Inflammatory macrophage treated with lipopolysaccharide for 1 hour (primary cell): ENCODE results near the gene TBC1D19.
A peak's percentile ranks its signal among the peaks of the same experiment; 100 is the strongest.
"Not testable (repeated sequence)": the region's sequence is repeated elsewhere in the genome, so short reads cannot be mapped to it uniquely, and the experiment has no call there.

Experiments used
- DNase-seq, 2 donors: peaks; one replicate each; pipeline ENCODE4 v3.0.0-alpha.2; 2020 to 2022

The TBC1D19 gene

DNA sequence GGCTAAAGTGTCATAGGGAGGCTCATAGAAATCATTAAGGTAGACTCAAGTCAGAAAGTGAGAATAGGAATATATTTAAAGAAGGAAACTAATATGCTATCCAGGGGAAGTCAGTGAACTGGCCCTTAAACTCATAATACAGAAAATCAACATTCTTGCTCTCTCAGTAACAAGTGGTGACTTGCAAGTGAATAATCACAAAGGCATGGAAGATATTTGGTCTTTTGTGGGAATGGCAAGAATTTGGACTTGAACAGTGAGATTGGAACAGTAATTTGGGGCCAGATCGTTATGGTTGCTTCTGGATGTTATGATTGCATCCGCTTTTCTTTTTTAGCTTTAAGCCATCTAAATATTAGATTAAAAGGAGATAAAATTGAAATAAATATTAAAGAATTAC is 103.8 kb downstream of the TBC1D19 start:
- no peak for DNase-seq

DNA sequence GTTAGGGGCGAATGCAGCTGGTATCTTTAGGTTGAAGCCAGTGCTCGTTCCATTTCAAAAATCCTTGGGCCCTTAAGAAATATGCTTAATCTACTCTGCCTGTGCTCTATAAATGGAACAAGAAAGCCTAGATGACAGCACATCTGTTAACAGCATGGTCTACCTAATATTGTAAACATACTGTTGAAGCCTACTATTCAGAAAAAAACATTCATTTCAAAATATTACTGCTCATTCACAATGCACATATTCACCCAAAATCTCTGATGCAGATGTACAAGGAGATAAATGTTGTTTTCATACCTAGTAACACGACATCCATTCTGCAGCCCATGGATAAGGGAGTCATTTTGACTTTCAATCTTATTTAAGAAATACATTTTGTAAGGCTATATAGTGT is 106.6 kb downstream of the TBC1D19 start:
- no peak for DNase-seq

DNA sequence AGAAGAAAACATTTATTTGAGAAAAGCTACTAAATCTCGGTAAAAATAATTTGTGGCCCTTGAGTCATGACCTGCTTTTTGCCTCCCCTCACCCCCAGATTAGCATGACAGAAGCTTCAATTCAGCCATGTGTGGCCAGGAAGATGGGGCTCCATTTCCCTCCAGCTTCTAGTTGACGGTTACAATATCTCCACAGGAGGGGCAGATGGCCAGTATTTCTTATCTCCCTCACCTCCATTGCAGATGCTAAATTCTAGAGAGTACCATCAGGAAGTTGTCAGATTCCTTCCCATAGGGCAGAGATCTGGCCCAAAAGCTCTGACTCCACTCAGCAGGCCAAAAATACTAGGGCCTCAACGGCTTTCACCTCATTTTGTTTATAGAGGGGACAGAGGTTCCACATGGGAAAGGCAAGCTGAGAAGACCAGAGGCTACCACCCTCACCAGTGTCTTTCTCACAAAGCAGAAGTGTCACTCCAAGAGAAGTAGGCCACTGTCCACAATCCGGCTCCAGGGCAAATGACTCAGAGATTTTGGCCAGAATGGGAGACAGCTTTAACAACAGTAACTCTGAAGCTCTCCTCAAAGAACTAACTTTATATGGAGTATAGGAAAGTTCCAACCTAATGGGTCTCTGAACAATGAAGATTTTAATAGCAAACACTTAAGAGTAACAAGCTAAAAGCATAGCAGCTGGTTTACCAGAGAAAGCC is 108.3 kb downstream of the TBC1D19 start:
- no peak for DNase-seq

DNA sequence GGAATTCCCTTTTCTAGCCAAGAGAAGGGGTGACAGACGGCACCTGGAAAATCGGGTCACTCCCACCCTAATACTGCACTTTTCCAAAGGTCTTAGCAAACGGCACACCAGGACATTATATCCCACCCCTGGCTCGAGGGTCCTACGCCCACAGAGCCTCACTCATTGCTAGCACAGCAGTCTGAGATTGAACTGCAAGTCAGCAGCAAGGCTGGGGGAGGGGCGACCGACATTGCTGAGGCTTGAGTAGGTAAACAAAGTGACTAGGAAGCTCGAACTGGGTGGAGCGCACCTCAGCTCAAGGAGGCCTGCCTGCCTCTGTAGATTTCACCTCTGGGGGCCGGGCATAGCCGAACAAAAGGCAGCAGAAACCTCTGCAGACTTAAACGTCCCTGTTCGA is 110.2 kb downstream of the TBC1D19 start:
- DNase-seq: not testable (repeated sequence)

DNA sequence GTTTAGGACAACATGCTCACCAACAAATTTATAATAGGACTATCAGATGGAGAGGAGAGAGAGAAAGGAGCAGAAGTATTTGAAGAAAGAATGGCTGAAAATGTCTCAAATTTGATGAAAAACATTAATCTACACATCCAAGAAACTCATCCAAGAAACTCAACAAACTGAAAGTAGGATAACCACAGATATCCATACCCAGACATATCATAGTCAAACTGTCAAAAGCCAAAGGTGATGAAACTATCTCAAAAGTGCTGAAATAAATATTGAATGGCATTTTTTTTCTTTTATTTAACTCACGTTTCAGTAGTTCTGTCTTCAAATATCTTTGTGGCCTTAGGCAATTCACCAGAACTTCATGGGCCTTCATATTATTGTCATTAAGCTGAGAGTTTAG is 116.2 kb downstream of the TBC1D19 start:
- DNase-seq: no peak

DNA sequence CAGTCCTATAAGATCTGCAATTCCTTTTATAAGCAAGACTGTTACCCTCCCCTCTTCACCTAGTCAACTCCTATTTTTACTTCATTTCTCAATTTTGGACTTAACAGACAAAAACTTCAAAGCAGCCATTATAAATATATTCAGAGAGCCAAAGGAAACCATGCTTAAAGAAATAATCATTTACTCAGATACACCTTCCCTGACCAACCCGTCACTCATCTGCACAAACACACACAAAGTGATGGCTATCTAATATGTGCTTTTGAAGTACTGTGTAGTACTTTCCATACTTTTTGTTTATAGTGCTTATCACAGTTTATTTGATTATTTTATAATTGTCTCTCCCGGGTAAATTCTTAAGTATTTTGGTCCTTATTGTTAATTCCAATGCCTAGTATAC is 117.2 kb downstream of the TBC1D19 start:
- no peak for DNase-seq

DNA sequence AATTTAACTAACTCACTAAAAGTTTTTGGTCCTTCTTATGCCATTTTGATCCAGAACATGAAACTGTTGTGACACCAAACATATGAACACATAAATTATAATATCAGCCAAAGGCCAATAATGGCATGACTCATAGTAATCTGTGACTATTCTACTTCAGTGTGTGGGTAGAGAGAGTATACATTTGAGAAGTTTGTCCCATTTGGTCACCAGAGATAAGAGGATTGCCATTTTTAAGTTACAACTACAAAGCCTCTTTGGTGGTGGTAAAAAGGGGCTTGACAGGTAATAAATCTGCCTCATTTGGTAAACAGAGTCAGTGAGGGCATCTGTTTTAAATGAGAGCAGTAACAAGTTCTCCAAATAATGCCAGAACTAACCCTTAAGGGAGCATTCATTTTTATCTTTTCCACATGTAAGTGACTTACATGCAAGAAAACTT is 117.9 kb downstream of the TBC1D19 start:
- peak in 1 of 2 donors; percentile 25 for DNase-seq

DNA sequence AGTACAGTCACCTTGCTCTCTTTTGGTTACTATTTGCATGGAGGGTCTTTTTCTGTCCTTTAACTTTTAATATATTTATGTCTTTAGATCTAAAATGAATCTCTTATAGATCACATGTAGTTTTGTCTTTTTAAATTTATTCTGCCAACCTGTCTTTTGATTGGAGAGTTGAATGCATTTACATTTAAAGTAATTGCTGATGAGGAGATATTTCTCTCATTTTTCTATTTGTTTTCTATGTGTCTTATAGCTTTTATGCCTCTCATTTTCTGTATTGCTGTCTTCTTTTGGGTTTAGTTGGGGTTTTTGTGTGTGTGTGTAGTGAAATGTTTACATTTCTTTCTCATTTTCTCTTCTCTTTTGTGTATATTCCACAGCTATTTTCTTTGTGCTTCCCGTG is 123.5 kb downstream of the TBC1D19 start:
- DNase-seq: no peak

DNA sequence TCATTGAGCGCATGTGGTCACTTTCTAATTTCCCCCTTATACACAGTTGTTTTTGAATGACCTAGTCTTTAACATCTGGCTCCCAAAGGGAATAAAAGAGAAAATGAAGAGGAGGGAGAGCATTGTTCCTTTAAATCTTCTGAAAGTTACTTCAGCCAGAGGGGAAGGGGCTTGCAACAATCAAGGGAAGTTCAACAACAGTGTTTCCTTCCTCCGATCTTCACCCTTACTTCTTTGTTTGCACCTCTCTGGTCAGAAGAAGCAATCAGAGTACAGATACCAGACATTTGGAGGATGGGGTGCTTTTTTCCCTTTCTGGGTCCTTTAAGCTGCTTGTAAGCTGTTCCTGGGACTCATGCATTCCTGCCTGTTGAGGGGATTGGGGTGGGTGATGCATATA is 125.4 kb downstream of the TBC1D19 start:
- no peak for DNase-seq

DNA sequence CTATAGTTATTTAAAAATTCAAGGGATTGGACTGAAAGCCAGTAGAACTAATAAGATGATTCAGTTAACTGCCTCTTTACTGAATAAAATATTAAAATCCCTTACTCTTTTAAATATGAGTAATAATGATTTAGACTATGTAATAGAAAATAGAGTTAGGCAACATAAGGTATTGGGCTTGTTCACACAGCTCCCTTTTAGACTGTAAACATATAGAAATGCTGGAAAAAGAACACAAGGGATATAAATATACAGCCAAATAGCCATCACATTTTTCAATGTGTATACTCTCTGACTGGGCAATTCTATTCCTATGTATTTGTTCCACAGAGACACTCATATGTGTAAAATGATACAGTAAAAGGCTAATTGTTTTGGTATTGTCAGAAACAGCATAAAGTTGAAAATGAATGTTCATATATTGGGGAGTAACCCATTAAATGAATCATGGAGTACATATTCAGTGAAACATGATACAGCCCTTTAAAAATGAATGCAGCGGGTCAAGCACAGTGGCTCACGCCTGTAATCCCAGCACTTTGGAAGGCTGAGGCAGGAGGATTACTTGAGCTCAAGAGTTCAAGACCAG is 129.8 kb downstream of the TBC1D19 start:
- no peak for DNase-seq

DNA sequence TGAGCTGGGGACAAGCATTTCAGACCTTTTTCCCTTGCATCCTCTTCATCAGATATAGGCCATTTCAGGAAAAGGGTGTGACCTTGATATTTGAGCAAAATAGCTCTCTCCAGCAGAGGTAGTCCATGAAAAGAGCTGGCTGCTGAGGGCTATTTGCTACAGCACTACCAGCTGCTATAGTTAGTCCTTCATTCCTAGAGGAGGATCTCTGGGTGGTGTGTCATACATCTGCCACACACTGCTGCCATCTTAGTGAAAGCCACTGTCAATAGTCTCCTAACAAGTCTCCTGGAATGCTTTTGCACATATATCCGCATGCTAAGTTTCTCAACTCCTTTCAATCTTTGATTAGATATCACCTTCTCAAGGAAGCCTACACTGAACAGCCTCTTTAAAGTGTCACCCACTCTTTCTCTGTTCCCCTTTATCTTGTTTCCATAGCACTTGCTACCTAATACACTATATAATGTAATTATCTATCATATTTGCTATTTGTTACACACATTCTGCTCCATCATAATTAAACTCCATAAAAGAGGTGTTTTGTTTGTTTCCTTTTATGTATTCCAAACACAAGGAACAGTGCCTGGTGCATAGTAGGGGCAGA is 131.9 kb downstream of the TBC1D19 start:
- no peak for DNase-seq

DNA sequence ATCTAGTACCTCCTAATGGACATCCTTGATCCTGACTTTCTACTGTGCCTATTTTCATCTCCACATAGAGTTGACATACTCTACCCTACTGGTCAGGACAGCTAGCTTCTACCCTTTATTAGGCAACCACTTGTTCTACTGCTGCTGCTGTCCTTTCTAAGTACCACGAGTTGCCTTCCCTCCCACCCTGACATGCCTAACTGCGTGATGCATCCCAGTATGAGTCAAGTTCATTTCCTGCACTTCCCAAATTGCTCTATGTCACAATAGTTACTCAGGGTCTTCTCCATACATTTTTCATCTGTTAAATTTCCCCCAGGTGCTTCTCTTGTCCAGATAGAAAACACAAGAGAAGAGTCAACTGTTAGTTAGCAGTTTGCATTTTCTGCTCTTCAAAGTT is 133.4 kb downstream of the TBC1D19 start:
- DNase-seq: peak; percentile 10 to 56

DNA sequence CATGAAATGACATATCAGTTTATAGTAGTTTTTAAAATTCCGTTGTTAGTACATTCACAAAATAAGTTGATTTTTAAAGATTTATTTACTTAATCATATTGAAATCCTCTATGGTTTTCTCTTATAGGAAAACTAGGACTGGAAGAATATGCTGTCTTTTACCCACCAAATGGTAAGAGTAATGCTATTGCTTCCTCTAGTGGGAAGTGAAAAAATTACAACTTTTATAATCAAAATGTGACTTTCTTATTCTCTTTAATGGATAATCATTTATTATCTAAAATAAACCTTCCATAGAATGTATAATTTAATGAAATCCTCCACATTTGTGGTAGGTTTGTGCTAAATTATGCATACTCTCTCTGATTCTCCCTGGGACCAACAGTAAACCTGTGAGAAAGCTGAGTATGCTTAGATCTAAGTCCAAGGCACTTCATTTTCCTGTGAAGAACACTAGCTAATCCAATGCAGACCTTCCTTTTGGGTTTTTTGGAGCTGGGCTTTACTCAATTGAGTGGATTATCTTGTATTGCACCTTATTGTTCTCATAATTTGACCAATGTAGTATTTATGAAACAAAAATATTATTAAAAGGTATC is 136.2 kb downstream of the TBC1D19 start:
- DNase-seq: peak in 1 of 2 donors; percentile 40

DNA sequence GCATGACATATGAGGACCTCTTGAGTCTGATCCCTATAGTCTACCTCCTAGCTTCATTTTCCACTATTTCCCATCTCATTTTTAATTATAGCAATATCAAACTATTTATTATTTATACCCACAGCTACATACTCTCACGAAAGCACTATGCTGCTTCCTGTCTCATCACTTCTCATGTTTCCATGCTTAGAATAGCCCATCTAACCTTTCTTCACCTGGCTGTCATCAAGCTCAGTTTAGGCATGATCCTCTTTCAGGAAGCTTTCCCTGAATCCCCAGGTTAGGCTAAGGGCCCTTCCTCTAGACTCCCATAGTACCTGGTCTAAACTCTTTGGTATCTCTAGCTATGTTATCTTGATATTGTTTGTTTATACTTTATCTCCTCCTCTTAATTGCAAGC is 137.8 kb downstream of the TBC1D19 start:
- DNase-seq: no peak

DNA sequence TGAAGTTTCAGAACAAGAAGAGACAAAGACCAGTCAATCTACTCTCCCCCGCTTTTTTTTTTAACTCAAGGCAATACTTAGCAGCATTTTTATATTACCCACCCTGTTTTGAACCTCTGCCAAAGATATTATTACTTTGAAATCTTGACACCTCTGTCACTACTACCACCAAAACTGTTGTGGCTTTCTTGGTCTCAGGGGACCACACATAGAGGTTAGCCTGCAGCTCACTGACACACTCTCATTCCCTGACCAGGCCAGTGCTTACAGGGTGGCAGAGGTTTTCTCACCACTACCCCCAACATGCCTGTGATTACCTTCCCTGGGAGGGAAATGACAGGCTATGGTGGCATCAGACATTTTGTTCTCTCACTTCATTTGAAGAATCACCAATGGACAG is 139.3 kb downstream of the TBC1D19 start:
- no peak for DNase-seq

DNA sequence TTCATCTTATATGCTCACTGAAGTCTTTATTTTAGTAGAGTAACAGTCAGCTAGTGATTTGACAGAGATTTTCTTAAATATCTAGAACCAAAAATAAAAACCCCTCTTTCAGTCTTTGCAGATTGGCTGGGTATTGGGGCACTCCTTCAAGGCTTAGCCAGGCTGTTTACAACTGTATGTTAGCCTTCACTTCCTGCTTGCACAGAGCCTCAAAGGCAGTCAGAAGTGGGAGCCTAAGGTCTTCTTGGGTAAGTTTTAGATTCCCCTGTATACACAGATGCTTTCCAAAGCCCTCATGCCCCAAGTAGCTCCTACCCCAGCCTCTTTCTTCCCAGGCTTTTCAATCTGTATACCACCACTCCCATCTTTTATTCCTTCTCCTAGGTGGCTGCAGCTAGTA is 140.7 kb downstream of the TBC1D19 start:
- no peak for DNase-seq

DNA sequence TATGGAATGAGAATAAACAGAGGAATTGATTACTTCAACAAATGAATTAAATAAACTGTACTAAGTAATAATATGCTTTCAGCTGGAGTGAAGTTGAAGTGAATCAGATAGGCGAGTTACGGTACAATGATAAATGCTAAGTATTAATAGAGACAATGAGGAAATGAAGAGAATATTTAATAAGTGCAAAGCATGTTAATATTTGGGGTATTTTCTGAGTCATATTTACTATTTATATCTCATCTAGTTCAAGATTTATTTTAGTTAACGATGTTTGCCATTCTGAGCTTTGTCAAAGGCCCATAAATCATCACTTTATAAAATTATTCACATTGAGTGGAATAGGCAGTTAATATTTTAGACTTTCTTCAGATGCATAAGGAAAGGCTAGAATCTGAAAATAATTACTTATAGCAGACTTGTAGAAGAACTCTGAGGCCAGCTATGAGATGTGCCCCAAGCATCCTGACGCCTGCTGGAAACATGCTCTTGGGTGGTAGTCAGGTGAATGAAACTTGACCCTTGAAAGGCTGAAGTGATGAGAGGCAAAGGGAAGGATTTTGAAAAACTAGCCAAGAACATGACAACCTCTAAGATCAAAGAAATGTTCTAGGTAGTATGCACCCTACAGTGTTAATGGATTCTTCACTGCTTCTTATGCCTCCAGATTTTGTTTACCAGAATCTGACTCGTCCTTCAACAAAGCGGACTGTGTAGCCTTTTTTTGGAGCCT is 142.9 kb downstream of the TBC1D19 start:
- no peak for DNase-seq

DNA sequence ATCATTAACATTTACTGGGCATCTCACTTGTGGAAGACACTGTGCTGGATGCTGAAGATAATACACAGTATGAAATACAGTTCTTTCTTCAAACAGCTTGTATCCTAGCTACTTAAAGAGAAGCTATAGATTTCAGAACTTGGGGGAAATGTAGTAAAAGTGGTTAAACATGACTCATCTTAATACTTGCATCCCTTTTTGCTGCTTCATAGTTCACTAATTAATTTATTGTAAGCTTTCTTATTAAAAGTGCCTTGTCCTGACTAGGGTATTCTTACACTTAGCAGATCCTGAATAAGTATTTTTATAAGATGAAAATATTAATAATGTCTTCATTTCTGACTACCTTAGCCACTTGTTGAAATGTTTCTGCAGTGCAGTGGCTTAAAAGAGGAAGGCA is 144.0 kb downstream of the TBC1D19 start:
- peak; percentile 18 to 35 for DNase-seq

DNA sequence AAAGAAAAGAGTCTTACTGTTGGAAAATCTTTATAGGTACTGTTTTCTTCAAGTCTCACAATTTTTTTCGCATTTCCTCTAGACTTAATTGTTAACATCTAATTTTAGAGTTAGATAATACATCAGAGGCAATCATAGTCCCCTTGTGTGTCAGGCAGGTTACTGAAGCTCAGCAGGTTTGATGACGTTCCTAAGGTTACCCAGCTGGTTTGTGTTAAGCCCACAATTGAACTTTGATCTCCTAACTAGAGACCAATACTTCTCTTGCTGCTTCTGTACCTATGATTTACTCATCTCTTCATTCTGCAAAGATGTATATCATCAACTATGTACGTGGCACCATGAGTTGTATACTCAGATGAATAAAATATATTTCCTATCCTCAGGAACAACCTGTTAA is 145.1 kb downstream of the TBC1D19 start:
- no peak for DNase-seq

DNA sequence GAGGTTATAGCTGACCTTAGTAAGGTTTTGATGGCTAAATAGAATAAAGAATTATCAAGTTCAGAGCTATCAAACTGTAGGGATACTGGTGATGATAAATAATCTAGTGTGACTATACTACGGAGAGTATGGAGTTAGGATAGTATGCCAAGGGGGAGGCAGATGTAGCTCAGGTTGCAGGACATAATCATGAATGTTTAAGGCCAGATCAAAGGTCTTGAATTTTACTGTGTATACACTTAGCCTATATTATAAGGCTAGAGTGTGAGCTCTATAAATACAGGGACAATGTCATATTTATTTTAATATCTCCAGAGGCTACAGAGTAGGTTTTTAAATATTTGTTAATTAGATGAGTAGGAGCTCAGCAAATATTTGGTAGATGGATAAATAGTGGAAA is 145.7 kb downstream of the TBC1D19 start:
- no peak for DNase-seq

DNA sequence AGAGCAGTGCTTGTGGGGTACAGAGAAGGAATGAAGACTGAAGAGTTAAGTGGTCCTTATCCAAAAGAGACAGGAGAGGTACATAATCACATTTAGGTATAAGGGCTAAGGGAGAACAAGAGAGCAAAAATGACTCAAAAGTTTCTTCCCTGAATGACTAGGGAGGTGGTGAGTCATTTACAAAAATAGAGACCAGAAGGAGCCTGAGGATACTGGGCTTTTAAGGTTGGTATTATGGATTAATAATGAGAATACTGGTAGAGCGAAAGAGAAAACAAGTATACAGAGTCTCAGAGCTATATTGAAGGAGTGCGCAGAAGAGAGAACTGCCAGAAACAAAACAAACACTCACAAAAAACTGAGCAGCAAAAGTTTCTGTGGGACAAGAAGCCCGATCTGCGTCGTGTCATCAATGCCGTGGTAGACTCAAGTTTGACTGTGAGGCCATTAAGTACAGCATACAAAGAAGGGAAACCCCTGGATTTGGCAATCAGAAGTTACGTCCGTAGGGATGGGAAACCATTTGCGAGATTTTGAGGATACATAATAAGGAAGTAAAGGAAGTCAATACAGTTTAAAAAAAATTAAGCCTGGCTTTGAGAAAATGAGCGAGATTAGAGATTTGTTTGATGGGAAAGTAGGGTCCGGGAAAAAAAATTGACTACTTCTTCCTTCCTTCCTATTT is 147.6 kb downstream of the TBC1D19 start:
- DNase-seq: peak; percentile 57 to 88

DNA sequence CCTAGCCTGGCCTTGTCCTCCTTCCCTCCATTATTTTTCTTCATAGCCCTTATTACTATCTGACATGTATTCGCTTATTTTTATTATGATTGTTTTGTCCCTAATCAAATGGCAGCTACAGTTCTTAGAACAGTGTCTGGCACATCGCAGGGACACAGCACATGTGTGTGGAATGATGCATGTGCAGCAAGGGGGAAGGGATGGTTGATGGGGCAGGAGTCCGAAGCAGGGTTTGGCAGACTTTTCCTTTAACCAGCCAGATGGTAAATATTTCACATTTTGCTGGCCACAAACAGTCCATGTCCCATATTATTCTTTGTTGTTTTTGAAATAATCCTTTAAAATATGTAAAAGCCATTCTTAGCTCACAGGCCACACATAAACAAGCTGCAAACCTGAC is 148.5 kb downstream of the TBC1D19 start:
- no peak for DNase-seq

DNA sequence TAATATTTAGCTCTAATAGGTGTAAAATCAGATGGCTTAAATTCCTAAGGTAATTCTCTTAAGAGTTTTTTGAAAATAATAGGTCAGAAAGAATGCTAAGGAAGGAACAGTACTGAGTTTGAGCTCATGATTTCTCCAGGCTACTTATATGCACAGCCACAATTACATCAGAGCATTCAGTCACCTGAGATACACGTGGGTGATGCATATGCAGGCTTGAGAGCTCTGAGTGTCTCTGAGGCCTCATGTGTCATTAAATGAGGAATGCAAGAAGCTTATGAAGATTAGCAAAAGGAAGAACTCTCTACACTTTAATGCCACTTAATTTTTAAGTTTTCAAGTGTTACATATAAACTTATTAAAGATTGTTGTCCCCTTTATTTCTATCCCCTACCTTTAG is 152.7 kb downstream of the TBC1D19 start:
- DNase-seq: no peak
